ENCODE measurements around the gene CCDC88A. TPM values are rescaled to one million over a fixed set of nuclear protein-coding genes. Genes with fewer than 3 reads are reported as not detected.

Gene CCDC88A
- total and polyA plus RNA-seq, 2 donors (not counting 1 experiment from before 2014, with no cell fraction given) = 40.8 to 56.5 TPM

- no peaks in the 10 kb centered on the region for H3K4me1 ChIP-seq (ENCODE audit: control insufficient read depth, extremely low read depth, insufficient read depth, low read length)
- H3K9ac ChIP-seq (ENCODE audit: insufficient read depth, low read length) = no peak overlapping the region
- no peak overlapping the region for H3K27ac ChIP-seq (ENCODE audit: insufficient read depth, low read length)
- DNase-seq (ENCODE audit: low read depth in 2 of 2) = no peak
- H3K4me2 ChIP-seq (ENCODE audit: extremely low read depth, insufficient read depth, low read length) = no peak overlapping the region
- H2AFZ ChIP-seq (ENCODE audit: low read length) = no peak overlapping the region
- H3K79me2 ChIP-seq (ENCODE audit: control insufficient read depth, insufficient read depth, low read length) = peaks cover 2% of the 10 kb centered on the region
- no peaks in the 10 kb centered on the region for H4K20me1 ChIP-seq (ENCODE audit: control insufficient read depth, extremely low read depth, insufficient read depth, low read length)
- H3K36me3 ChIP-seq (ENCODE audit: control insufficient read depth, insufficient read depth, low read length) = no peaks in the 10 kb centered on the region
- H3K27me3 ChIP-seq (ENCODE audit: control insufficient read depth, insufficient read depth, low read length) = no peaks in the 10 kb centered on the region
- H3K9me3 ChIP-seq (ENCODE audit: control insufficient read depth, insufficient read depth, low read depth, low read length) = no peaks in the 10 kb centered on the region
- no peak overlapping the region for H3K4me3 ChIP-seq (replicated peaks in 1 of 4; ENCODE audit: control extremely low read depth in 1 of 4, insufficient read depth in 1 of 4, low read depth in 3 of 4, low read length in 4 of 4)
- TF ChIP-seq CTCF (conservative IDR thresholded peaks at IDR 0.05 in 1 of 2, IDR thresholded peaks at IDR 0.05 in 1 of 2; ENCODE audit: low read depth in 1 of 2, low read length in 2 of 2) (no peak), EZH2 (IDR thresholded peaks at IDR 0.05; ENCODE audit: low read length, missing control alignments) (no peak)
Observed at GRCh38 chr2:55399815-55400214, 19.8 kb downstream of the CCDC88A start.

- TF ChIP-seq EZH2 (IDR thresholded peaks at IDR 0.05; ENCODE audit: low read length, missing control alignments) (no peak), CTCF (conservative IDR thresholded peaks at IDR 0.05 in 1 of 2, IDR thresholded peaks at IDR 0.05 in 1 of 2; ENCODE audit: low read depth in 1 of 2, low read length in 2 of 2) (no peak)
- H3K9ac ChIP-seq (ENCODE audit: insufficient read depth, low read length) = no peak overlapping the region
- no peak overlapping the region for H2AFZ ChIP-seq (ENCODE audit: low read length)
- no peak for DNase-seq (ENCODE audit: low read depth in 2 of 2)
- H3K27me3 ChIP-seq (ENCODE audit: control insufficient read depth, insufficient read depth, low read length) = no peaks in the 10 kb centered on the region
- no peak overlapping the region for H3K4me2 ChIP-seq (ENCODE audit: extremely low read depth, insufficient read depth, low read length)
- H3K36me3 ChIP-seq (ENCODE audit: control insufficient read depth, insufficient read depth, low read length) = no peaks in the 10 kb centered on the region
- no peaks in the 10 kb centered on the region for H3K4me1 ChIP-seq (ENCODE audit: control insufficient read depth, extremely low read depth, insufficient read depth, low read length)
- H4K20me1 ChIP-seq (ENCODE audit: control insufficient read depth, extremely low read depth, insufficient read depth, low read length) = no peaks in the 10 kb centered on the region
- H3K27ac ChIP-seq (ENCODE audit: insufficient read depth, low read length) = no peak overlapping the region
- no peak overlapping the region for H3K4me3 ChIP-seq (replicated peaks in 1 of 4; ENCODE audit: control extremely low read depth in 1 of 4, insufficient read depth in 1 of 4, low read depth in 3 of 4, low read length in 4 of 4)
- peaks cover under 1% of the 10 kb centered on the region for H3K79me2 ChIP-seq (ENCODE audit: control insufficient read depth, insufficient read depth, low read length)
- H3K9me3 ChIP-seq (ENCODE audit: control insufficient read depth, insufficient read depth, low read depth, low read length) = no peaks in the 10 kb centered on the region
Observed at GRCh38 chr2:55395724-55396605, 23.7 kb downstream of the CCDC88A start.

- Histone ChIP-seq H3K9ac (ENCODE audit: insufficient read depth, low read length) (no peak overlapping the region), H3K4me3 (replicated peaks in 1 of 4; ENCODE audit: control extremely low read depth in 1 of 4, insufficient read depth in 1 of 4, low read depth in 3 of 4, low read length in 4 of 4) (no peak overlapping the region), H3K27me3 (ENCODE audit: control insufficient read depth, insufficient read depth, low read length) (no peaks in the 10 kb centered on the region), H4K20me1 (ENCODE audit: control insufficient read depth, extremely low read depth, insufficient read depth, low read length) (no peaks in the 10 kb centered on the region), H3K36me3 (ENCODE audit: control insufficient read depth, insufficient read depth, low read length) (no peaks in the 10 kb centered on the region), H2AFZ (ENCODE audit: low read length) (no peak overlapping the region), H3K79me2 (ENCODE audit: control insufficient read depth, insufficient read depth, low read length) (peaks cover 2% of the 10 kb centered on the region), H3K4me2 (ENCODE audit: extremely low read depth, insufficient read depth, low read length) (no peak overlapping the region), H3K27ac (ENCODE audit: insufficient read depth, low read length) (no peak overlapping the region), H3K9me3 (ENCODE audit: control insufficient read depth, insufficient read depth, low read depth, low read length) (no peaks in the 10 kb centered on the region), H3K4me1 (ENCODE audit: control insufficient read depth, extremely low read depth, insufficient read depth, low read length) (no peaks in the 10 kb centered on the region)
- DNase-seq (ENCODE audit: low read depth in 2 of 2) = no peak
- TF ChIP-seq CTCF (conservative IDR thresholded peaks at IDR 0.05 in 1 of 2, IDR thresholded peaks at IDR 0.05 in 1 of 2; ENCODE audit: low read depth in 1 of 2, low read length in 2 of 2) (no peak), EZH2 (IDR thresholded peaks at IDR 0.05; ENCODE audit: low read length, missing control alignments) (no peak)
Observed at GRCh38 chr2:55391615-55392242, 27.9 kb downstream of the CCDC88A start.

Data from fibroblast of lung (primary cell).